LoVo (cell line): ENCODE measurements around the gene OR4M2.
"Not testable (repeated sequence)": the region's sequence is repeated elsewhere in the genome, so short reads cannot be mapped to it uniquely, and the experiment has no call there.

Experiments
- DNase-seq: peaks from one replicate; pipeline ENCODE4 v3.0.0-alpha.2; 2016; ENCODE audit warnings: low spot score

Gene OR4M2, protein sequence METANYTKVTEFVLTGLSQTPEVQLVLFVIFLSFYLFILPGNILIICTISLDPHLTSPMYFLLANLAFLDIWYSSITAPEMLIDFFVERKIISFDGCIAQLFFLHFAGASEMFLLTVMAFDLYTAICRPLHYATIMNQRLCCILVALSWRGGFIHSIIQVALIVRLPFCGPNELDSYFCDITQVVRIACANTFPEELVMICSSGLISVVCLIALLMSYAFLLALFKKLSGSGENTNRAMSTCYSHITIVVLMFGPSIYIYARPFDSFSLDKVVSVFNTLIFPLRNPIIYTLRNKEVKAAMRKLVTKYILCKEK

DNA sequence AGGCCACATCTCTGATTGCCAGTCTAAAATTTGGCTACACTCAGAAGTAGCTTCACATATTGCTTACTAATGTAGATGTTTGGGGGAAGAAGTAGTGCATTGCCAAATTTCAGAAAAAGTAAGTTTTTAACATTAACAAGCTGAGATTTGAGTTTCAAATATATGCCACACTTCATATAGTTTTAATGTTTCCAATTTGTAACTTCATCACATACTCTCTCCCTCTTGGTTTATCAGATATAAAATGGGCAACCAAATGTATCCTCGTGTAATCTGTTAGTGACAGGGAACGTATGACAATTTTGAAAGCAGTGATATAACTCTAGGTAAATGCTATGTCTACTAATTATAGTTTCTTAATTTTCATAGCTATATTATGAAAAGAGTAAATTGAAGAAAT is at the start of gene OR4M2:
OR4M2 (plus strand) TSS at position 301 of the 400 bp plus-strand sequence; CDS start at position 399, 98 bp downstream.
- not testable (repeated sequence) for DNase-seq

DNA sequence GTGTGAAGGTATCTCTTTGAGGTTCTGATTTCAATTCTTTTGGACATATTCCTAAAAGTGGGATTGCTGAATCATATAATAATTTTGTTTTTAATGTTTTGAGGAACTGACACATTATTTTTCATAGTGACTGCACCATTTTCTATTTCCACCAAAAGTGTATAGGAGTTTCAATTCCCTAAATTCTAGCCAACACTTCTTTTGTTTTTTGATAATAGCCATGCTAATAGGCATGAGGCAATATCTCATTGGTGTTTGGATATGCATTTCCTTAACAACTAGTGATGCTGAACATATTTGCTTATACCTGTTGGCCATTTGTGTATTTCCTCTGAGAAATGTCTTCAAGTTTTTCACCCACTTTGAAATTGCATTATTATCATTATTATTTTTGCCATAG is 11.1 kb upstream of the OR4M2 start:
- DNase-seq: not testable (repeated sequence)

DNA sequence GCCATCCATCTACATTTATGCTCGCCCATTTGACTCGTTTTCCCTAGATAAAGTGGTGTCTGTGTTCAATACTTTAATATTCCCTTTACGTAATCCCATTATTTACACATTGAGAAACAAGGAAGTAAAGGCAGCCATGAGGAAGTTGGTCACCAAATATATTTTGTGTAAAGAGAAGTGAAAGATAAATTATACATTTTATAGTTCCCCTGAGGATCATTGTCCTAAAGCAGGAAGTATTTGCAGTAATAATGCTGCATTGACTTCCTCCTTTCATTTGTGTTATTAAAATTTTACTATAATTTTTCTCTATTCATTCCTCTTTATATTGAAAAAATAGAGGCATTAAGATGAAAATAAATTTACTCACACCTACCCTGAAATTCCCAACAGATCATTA is 1.1 kb downstream of the OR4M2 start:
- not testable (repeated sequence) for DNase-seq

DNA sequence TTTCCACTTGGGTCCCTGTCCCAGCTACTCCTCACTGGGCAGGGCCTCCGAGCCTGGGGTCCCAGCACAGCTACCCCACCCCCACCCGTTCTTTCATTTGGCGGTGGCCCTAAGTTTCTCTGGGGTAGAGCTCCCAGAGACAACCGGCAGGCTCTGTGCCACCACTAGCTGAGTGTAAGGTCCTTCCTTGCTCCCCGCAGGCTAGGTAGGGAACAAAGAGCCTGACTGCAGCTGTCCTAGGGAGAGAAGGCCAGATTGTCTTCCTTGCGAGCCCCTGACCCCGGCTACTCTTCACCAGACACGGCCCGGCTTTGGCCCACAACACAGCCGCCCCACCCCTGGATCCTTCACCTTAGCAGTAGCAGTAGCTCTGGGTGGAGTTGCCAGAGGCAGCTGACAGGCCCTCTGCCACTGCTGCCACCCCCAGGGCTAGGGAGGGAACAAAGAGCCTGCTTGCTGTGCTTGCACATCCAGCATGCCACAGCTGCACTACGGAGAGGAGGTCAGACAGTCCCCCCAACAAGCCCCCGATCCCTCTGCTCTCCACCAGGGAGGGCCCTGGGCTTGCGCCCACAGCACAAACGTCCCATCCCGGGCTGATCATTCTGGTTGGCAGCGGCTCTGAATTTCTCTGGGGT is 18.4 kb downstream of the OR4M2 start:
- DNase-seq: not testable (repeated sequence)

DNA sequence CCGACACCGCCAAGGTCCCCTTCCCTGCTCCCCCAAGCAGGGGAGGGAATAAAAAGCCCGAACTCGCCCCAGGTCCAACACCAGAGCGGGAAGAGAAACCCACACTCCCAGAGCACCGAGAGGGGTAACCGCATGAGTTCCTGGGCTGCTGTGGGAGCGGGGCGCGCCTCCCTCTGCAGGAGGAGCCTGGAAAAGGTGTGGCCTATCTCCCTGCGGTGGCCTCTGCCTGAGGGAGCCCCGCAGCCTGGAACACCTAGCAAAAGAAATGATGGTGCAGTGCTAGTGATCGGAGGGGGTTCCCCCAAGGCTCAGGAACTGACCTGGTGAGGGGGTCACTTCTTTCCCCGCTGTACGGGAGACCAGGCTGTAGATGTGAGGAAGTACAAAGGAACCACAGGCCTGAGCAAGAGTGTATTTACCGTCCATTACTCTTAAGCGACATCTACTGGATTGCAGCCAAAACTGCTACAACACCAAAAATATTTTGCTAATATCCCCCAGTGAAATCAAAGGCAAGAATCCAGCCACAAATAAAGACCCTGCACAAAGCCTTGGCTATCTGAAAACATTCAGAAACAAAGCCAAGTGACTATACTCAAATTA is 19.1 kb downstream of the OR4M2 start:
- not testable (repeated sequence) for DNase-seq

DNA sequence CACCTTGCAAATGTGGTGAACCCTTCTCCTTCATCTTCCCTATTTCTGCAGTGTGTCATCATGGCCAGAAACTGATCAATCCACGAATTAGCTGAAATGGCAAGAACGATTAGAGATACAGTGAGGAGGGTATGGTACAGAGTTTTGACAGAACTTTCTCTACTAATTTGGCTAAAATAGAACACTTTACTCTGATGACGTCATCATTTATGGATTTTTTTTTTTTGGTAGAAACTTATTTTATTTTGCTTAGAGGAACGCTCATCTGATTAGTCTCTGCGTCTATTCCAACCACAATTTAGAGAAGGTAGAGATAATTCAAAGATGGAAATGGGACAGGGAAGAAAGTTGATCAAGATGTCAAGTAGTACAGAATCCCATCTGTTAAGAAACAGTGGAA is 41.7 kb downstream of the OR4M2 start:
- DNase-seq: not testable (repeated sequence)
